HTERT RPE-1 (cell line): ENCODE measurements around the gene DUSP1.

Experiments used
- in situ Hi-C: fragments of 300-500 bp; cut with MboI; formaldehyde crosslinking; loops from 4 replicates; pipeline ENCODE4 v1.14.3; 2020; ENCODE audit warnings: low sequenced_read_pairs

DUSP1 gene

GRCh38 chr5:172745838-172746237 lies 25.2 kb downstream of the DUSP1 start:
- in situ Hi-C loops = no loop called here

GRCh38 chr5:172745406-172745805 lies 25.6 kb downstream of the DUSP1 start:
- in situ Hi-C loops = no loop called here

GRCh38 chr5:172744123-172745104 lies 26.6 kb downstream of the DUSP1 start:
- in situ Hi-C loops = no loop called here

GRCh38 chr5:172743112-172743959 lies 27.7 kb downstream of the DUSP1 start:
- in situ Hi-C loops = no loop called here

GRCh38 chr5:172741206-172741582 lies 29.8 kb downstream of the DUSP1 start:
- in situ Hi-C loops = no loop called here

- in situ Hi-C loops = no loop called here
These were observed 30.4 kb downstream of the DUSP1 start for GRCh38 chr5:172740428-172741205.

- in situ Hi-C loops = no loop called here
These were observed 31.6 kb downstream of the DUSP1 start for GRCh38 chr5:172739375-172739774.

GRCh38 chr5:172736508-172737135 lies 34.4 kb downstream of the DUSP1 start:
- in situ Hi-C loops = no loop called here

- in situ Hi-C loops = no loop called here
These were observed 35.7 kb downstream of the DUSP1 start for GRCh38 chr5:172735141-172735831.

GRCh38 chr5:172733974-172734346 lies 37.0 kb downstream of the DUSP1 start:
- in situ Hi-C loops = no loop called here

- in situ Hi-C loops = no loop called here
These were observed 37.6 kb downstream of the DUSP1 start for GRCh38 chr5:172733131-172733973.

GRCh38 chr5:172732201-172732865 lies 38.7 kb downstream of the DUSP1 start:
- in situ Hi-C loops = no loop called here

GRCh38 chr5:172731680-172732074 lies 39.3 kb downstream of the DUSP1 start:
- in situ Hi-C loops = no loop called here

- in situ Hi-C loops = no loop called here
These were observed 39.9 kb downstream of the DUSP1 start for GRCh38 chr5:172730981-172731679.

- in situ Hi-C loops = no loop called here
These were observed 40.8 kb downstream of the DUSP1 start for GRCh38 chr5:172730222-172730621.

- in situ Hi-C loops = no loop called here
These were observed 41.4 kb downstream of the DUSP1 start for GRCh38 chr5:172729588-172729987.

- in situ Hi-C loops = no loop called here
These were observed 42.3 kb downstream of the DUSP1 start for GRCh38 chr5:172728481-172729241.
